Stimulated activated CD8-positive, alpha-beta memory T cell treated with anti-CD3 and anti-CD28 coated beads, Interleukin-4, amount 100 ng/mL, for 48 hours (primary cell): ENCODE results near the gene TRAPPC14.

Experiments
- DNase-seq: peaks from one replicate; pipeline ENCODE4 v3.0.0-alpha.2; 2020

The TRAPPC14 gene

DNA sequence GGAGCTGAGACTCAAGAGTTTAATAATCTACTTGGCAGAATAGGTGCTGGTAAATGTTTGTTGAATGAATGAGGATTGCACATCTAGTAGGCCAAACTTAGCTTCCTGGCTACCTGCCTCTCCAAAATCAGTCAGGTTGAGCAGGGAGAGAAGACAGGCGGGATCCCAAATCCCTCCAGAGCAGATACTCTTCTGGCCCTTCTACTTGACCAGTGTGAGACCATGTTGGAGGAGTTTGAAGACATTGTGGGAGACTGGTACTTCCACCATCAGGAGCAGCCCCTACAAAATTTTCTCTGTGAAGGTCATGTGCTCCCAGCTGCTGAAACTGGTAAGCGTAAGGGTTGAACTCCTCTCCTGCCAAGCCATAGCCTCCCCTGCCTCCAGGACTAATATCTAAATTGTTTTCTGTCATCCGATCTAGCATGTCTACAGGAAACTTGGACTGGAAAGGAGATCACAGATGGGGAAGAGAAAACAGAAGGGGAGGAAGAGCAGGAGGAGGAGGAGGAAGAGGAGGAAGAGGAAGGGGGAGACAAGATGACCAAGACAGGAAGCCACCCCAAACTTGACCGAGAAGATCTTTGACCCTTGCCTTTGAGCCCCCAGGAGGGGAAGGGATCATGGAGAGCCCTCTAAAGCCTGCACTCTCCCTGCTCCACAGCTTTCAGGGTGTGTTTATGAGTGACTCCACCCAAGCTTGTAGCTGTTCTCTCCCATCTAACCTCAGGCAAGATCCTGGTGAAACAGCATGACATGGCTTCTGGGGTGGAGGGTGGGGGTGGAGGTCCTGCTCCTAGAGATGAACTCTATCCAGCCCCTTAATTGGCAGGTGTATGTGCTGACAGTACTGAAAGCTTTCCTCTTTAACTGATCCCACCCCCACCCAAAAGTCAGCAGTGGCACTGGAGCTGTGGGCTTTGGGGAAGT, 34.0 kb downstream of the TRAPPC14 start:
- no peak for DNase-seq

DNA sequence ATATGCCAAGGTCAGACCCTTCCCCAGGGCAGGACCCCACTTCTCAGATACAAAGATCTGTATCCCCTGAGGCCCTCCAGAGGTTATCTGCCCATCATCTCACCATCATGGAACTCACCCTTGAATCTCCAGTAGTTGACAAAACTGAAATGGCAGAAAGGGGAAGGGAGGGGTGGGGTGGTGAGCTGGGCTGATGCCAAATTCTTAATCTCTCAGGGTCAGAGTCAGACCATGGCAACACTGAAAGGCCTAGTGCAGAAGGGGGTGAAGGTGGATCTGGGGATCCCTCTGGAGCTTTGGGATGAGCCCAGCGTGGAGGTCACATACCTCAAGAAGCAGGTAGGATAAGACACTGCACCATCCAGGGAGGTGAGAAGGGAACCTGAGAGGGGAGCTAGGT, 36.0 kb downstream of the TRAPPC14 start:
- no peak for DNase-seq

DNA sequence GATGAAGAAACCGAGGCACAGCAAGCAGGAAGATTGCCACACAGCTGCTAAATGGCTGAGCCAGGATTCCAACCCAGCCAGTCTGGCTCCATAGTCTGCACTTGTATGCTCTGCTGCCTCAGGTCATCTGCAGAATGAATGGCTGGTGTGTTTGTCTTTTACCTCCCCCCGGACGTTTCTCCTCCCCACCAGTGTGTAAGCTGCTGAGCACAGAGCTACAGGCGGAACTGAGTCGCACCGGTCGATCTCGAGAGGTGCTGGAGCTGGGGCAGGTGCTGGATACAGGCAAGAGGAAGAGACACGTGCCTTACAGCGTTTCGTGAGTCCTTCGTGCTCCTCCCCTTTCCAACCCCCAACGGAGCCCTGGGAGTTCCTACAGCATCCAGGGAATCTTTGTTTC, 36.5 kb downstream of the TRAPPC14 start:
- DNase-seq: no peak

DNA sequence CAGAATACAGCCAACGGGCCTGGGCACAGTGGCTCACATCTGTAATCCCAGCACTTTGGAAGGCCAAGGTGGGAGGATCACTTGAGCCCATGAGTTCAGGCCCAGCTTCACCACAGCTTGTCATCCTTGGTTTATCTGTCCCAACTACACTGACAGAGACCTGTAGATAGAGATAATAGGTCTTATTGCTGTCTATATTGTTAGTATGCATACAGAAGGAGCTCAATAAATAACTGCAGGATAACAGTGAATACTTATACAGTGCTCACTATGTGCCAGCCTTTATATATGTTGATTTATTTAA, 37.8 kb downstream of the TRAPPC14 start:
- no peak for DNase-seq

DNA sequence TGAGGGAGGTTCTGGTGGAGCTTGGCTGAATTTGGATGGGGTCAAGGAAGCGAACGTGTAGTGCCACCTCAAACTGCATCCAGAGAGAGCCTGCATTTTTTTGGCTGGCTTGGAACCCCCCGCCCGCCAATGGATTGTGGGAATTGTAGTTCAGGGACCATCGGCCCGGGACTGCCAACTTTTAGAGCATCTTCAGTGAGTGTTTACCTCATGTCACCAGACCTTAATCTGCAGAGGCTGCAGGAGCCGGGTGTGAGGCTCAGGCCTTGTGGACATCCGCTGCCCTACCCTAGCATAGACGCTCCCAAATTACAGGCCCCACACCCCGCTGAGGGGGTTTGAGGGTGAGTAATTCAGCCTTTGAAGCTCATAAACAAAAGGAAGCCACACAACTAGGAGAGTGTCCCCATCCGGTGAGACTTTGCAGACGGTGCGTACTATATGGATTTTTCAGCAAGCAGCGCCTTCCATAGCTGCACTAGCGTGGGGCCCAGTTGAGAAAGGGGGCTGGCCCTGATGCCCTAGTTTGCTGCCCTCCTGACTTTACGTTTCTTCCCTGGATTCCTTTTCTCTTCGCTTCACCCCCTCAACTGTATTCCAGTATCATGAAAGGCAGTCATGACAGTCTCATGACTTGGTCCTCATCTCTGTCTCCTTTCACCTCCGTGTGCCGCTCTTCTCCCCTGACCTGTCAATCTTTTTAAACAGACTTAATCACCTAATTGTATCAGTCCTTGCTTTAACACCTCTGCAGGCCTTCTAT, 38.4 kb downstream of the TRAPPC14 start:
- DNase-seq: peak; percentile 79

DNA sequence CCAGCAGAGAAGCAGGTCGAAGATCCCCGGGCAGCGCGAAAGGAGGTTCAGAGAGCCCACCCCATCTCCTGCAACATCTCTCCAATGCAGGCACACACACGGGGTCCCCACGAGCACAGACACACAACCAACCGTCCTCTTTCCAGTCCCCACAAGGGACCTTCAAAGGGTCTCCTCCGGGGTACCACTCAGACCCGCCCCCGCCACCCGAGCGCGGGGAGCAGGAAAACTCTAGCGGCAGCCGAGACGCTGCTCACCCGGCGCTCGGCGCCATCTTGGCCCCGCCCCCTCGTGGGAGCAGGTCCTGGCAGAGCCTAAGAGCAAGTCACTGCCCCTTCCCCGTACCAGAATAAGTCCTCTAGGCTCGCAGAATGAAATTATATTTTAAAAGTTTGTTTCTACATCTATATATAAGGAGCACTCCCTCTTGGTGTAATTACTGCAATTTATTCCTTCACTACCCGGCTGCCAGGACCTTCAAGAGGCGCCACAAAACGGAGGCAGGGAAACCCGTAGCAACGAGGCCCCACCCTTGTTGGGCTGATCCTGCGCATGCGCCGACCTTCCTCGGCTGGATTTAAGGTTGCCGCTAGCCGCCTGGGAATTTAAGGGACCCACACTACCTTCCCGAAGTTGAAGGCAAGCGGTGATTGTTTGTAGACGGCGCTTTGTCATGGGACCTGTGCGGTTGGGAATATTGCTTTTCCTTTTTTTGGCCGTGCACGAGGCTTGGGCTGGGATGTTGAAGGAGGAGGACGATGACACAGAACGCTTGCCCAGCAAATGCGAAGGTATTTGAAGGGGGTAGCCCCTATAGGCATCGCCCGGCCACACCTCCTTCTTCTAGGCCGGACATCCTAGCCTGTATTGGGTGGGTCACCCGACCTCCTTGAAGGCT, 39.2 kb downstream of the TRAPPC14 start, which contains the start of the genes CNPY4 and TAF6:
Gene CNPY4, plus strand, starts transcription at position 563 of the 898 bp plus-strand sequence. Its CDS starts 111 bp downstream, at position 674.
Gene TAF6, minus strand, starts transcription at position 287 of the 898 bp plus-strand sequence. CDS start 5,149 bp downstream, outside the sequence.
- DNase-seq: peak; percentile 97

DNA sequence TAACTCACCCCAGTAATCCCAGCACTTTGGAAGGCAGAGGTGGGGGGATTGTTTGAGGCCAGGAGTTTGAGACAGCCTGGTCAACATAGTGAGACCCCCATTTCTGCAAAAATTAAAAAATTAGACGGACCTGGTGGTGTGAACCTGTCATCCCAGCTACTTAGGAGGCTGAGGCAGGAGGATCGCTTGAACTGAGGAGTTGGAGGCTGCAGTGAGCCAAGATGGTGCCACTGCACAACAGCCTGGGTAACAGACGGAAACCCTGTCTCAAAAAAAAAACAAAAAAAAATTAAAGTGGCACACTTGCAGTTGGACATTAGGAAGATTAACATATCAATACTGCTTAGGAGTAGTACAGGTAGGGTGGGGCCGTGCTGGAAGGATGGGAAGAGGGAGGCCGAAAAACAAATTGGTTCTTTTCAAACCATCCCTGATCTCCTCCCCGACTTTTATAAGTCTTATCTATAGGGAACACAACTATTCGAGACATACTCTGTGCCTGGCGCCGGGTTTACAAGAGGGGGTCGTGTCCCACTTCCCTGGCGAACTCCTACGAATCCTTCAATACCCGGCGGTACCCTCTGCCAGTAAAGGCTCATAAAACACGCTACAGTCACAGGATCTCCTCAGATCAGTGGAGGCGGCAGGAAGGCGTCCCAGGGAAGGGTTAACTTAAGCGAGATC, 40.0 kb downstream of the TRAPPC14 start:
- no peak for DNase-seq

DNA sequence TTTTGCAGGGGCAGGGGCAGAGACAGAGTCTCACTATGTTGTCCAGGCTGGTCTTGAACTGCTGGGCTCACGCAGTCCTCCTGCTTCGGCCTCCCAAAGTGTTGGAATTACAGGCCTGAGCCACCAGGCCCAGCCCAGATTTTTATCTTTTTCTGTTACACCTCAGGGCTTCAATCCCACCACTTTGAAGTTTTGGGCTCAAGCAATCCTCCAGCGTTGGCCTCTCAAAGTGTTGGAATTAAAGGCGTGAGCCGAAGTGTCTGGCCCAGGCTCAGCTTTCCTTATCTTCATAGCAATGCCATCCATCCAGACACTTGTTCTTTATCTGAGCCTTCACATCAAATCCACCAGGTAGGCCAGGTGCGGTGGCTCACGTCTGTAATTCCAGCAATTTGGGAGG, 43.5 kb downstream of the TRAPPC14 start:
- DNase-seq: no peak

DNA sequence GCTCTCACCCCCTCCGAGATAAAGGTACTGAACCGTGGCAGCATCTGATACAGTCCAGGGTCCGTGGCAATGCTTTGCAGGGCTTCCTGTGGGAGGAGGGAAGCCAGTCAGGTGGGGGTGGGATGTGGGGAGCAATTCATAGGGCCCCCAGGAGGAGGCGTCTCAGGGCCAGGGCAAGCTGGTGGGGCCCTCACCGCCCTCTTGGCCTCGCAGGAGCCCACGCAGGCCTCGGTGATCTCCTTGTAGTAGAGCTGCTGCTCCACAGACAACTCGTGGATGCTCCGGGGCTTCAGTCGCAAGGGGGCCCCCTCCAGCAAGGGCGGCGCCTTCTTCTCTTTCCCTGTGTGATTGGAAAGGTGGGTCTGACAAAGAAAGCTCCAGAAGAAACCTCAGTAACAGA, 46.6 kb downstream of the TRAPPC14 start:
- DNase-seq: no peak

DNA sequence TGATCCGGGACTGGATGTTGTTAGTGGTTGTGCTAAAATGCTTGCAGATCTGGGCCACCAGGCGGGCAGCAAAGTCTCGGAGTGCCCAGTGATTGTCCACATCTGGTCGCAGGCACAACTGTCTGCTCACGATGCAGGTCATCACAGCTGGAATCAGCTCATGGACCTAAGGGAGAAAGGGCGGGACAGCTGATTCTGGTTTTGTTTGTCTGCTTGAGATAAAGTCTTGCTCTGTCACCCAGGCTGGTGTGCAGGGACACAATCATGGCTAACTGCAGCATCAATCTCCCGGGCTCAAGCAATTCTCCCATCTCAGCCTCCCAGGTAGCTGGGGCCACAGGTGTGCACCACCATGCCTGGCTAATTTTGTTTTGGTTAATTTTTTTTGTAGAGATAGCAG, 47.4 kb downstream of the TRAPPC14 start:
- DNase-seq: no peak

DNA sequence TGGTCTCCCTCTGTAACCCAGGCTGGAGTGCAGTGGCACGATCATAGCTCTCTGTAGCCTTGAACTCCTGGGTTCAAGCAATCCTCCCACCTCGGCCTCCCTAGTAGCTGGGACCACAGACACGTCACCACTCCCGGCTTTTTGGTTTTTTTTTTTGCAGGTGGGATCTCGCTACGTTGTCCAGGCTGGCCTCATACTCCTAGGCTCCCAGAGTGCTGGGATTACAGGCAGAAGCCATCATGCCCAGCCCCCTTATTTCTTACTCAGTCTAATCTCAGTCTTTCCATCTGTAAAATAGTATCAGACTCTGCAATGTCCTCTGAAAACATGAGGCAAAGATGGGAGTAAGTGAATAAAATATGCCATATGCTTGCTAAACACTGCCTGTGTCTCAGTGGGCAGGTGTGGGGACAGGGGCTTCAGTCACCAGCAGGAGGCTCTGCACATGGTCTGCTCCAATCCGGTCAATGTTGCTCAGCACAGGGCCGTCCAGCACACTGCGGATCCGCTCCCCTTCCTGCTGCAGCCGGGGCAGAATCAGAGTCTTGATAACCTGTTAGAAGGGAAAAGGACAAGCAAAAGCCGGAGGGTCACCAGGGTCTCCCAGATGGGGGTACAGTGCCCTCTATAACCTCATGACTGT, 48.9 kb downstream of the TRAPPC14 start:
- no peak for DNase-seq

DNA sequence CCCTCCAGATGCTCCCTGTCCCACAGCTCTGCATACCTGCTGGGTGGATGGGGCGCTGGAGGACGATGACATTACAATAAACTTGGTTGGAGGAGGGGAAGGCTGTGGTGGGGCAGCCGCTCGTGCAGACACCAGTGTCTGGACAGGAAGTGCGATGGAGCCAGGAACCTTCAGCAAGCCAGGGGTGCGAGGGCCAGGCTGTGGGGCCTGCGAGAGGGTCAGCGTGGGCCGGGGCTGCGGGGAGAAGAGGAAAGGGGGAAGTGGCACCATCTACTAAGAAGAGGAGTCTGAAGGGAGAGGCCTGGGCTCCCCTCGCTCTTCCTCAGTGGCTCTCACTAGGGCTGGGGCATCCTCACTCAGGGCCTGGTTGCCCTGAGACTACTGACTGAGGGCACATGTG, 50.6 kb downstream of the TRAPPC14 start:
- no peak for DNase-seq

DNA sequence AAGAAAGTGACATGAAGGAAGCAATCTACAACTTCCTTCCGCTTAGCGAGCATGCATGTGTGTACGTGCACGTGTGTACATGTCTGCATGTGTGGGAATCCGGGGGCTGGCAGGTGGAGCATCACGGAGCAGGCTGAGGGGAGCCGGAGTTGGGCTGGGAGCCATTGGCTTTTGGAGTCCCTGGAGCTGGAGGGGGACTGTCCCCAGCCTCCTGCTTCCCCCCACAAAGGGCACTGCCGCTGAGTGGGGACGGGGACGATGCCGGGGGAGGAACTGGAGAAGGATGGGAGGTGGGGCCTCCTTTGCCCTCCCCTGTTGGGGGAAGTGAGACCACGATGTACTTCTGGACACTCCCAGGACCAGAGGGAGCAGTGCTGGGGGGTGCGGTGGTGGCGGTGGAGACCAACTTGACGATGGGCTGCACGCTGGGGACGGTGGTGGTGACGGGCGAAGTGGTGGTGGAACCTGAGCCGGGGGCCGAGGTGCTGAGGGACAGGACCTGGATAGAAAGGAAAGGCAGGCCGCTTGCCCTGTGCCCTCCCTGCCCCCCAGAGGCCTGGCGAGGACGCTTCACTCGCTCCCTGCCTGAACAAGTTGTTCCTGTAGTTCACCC, 51.3 kb downstream of the TRAPPC14 start:
- DNase-seq: no peak

DNA sequence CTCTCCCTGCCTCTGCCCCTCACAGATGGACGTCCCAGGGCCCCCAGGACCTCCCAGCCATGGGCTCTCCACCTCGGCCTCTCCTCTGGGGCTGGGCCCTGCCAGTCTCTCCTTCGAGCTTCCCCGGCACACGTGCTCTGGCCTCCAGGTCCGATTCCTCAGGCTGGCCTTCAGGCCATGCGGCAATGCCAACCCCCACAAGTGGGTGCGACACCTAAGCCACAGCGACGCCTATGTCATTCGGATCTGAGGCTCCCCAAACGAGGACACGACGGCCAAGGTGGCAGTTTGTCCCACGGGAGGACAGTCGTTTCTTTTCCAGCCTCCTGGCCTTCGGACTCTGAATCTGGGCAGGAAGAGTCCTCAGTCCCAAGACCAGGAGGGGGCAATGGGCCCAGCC, 51.9 kb downstream of the TRAPPC14 start:
- DNase-seq: no peak

DNA sequence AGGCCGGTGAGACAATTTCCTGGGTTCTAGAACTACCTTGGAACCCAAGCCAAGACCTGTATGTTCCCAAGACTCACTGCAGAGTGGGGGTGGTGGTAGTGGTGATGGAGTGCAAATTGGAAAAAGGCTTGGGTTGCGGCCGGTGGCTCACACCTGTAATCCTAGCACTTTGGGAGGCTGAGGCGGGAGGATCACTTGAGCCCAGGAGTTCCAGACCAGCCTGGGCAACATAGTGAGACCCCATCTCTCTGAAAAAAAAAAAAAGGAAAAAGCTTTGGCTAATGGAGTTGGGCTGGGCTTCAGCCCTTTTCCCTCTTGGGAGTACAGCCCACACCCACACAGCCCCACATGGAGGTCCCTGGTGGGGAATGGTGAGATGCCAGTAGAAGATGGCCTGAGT, 53.0 kb downstream of the TRAPPC14 start:
- no peak for DNase-seq
